Hindlimb muscle (tissue), 1 donor: Measurements from ENCODE around the gene RPL13. TPM values are rescaled to one million over a fixed set of nuclear protein-coding genes. Genes with fewer than 3 reads are reported as not detected.
A peak's percentile ranks its signal among the peaks of the same experiment; 100 is the strongest.

Experiments
- DNase-seq: peaks from one replicate; pipeline ENCODE4 v3.0.0-alpha.2; 2013
- polyA plus RNA-seq: library from polyadenylated mRNA; unstranded; fragments of 120-200 nt; gene quantifications from one replicate; pipeline ENCODE4 v1.2.1, GENCODE V29; 2013; ENCODE audit not compliant: insufficient read length

RPL13 gene
- polyA plus RNA-seq: 5,003 TPM

DNA sequence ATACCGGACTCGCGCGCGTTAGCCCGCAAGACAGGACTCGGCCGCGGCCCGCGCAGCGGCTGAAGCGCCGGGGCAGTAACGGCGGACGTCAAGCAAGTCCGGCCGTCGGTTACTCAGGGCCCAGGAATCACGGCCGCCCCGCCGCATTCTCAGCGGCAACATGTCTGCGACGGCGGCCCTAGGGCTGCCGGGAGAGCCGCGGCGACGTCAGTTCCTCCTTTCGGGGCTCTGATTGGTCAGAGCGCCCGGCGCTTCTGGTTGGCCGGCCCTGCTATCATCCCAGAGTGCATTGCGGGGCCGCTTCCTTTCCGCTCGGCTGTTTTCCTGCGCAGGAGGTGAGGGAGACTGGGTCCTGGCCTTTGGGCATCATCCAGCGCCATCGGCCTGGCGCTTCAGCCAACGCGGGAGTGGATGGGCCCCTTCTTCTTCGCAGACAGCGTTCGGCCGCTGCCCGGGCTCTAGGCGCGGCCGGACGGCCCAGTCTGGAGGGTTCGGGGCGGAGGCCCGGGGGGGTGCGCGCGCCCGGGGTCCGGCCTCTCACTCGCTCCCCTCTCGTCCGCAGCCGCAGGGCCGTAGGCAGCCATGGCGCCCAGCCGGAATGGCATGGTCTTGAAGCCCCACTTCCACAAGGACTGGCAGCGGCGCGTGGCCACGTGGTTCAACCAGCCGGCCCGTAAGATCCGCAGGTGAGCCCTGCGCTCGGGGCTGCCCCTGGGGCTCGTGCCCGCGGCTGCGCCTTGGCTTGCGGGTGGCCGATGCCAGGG, at the start of gene RPL13:
RPL13 (plus strand) TSS at position 305 of the 764 bp plus-strand sequence; CDS start at position 583, 278 bp downstream.
- peak; percentile 96 for DNase-seq

DNA sequence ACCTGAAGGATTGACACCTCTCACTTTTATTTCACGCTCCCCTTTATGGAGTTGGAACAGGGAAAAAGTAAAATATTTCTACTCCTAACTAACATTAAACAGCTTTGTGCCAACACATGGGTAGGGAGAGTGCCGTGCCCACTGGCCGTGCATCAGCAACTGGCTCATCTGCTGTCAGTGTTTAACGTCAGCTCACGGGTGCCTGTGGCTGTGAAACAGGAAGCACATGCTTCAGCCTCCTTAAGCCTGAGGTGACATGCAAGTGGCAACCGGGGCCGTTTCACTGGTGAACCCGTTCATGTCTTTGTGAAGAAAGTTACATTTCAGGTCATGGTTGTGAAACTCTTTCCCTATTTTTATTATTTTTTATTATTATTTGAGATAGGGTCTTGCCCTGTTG, 49.1 kb upstream of the RPL13 start:
- DNase-seq: no peak

DNA sequence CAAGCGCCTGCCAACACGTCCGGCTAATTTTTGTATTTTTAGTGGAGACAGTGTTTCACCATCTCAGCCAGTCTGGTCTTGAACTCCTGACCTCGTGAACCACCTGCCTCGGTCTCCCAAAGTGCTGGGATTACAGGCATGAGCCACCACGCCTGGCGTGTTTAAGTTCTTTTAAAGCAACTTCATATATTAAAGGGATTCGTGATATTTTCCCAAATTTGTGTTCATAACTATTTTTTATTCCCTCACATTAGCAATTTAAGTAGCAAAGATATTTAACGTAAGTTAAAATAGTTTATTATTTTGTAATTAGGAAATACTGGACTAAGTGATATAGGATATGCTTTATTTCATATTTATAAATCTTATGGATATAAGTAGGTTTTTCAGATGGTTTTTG, 48.0 kb upstream of the RPL13 start:
- DNase-seq: no peak

DNA sequence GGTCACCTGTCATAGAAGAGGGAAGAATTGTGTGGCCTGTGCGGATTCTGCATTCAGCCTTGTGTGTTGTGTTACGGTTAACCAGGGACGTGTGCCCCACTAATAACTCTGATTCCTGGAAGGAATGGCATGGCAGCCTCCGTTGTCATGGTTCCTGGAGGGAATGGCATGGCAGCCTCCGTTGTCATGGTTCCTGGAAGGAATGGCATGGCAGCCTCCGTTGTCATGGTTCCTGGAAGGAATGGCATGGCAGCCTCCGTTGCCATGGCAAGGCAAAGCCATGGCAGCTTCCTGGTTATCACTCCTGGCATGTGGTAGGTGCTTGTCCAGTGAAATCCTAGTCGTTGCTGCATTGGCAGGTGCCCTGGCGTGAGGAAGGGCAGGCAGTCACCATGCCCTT, 43.4 kb upstream of the RPL13 start:
- DNase-seq: no peak

DNA sequence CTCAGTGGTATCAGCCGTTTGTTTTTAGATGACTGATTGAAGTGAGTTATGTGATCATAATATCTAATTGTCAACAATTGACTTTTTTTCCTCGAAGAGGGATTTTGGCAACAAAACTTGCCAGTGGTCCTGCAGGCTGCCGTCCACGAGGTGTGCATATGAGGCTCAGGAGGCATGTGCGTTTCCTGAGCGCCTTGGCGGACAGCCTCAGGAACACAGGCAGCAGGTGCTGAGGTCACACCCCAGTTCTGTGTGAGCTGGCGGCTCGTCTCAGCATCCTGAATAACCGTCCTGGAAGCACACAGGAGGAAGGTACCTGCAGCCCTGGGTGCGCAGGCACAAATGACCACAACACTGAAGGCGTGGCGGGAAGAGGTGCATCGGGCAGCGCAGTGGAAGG, 40.6 kb upstream of the RPL13 start:
- no peak for DNase-seq

DNA sequence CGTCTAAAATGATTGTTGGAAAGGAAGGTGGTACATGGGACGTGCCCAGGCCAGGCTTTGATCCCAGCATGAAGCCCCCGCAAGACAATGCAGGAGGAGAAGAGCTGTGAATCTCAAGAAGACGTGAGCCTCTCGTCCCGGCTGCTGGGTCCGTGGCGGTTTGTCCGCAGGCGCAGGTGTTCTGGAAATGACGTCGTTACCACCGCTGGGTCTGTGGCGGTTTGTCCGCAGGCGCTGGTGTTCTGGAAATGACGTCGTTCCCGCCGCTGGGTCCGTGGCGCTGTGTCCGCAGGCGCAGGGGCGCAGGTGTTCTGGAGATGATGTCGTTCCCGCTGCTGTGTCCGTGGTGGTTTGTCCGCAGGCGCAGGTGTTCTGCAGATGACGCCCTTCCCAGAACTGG, 38.2 kb upstream of the RPL13 start:
- DNase-seq: no peak

DNA sequence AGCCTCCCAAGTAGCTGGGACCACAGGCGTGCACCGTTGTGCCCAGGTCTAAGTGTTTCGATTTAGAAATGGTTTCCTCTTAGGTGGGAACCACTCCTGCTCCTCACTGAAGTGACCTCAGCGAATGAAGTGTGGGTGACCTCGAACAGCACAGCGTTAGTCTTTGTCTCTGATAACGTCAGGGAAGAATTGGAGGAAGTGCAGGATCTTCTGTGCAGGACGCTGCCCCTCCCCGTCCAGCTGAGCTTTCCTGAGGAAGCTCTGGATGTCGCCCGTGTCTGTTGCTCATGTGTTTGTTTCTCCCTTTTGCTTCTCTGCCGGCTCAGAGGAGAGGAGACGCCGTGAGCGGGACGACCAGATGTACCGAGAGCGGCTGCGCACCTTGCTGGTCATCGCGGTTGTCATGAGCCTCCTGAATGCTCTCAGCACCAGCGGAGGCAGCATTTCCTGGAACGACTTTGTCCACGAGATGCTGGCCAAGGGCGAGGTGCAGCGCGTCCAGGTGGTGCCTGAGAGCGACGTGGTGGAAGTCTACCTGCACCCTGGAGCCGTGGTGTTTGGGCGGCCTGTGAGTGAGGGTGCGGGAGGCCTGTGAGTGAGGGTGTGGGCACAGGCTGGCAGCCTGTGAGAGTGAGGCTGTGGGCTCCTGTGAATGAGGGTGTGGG, 36.7 kb upstream of the RPL13 start:
- no peak for DNase-seq

DNA sequence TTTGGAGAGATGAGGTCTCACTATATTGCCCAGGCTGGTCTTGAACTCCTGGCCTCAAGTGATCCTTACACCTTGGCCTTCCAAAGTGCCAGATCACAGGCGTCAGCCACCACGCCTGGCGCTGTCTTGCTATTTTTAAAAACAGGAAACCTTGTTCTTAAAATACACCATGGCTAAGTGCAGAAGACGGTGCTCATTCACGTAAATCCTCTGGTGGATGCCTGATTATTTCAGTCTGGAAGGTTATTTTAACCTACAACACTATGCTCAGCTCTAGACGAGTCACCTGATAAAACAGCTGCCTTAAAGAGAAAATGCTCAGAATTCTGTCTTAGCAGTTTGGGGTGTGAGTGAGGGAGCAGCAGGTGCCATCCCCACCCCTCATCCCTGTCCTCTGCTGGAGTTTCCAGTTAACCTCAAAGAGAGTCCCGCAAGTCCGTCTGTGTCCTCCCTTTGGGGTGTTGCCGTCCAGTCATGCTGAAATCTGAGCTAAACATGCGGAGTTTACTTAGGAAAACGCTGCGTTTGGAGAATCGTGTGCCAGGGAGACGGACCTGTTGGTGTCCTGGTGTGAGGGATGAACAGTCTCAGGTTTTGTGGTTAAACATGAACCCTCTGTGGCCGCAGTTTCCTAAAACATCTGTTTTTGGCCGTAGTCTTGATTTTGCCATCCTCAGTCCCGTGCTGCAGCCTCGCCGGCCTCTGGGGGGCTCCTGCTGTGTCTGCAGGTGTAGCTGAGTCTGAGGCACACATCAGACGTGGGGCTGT, 35.2 kb upstream of the RPL13 start:
- no peak for DNase-seq

DNA sequence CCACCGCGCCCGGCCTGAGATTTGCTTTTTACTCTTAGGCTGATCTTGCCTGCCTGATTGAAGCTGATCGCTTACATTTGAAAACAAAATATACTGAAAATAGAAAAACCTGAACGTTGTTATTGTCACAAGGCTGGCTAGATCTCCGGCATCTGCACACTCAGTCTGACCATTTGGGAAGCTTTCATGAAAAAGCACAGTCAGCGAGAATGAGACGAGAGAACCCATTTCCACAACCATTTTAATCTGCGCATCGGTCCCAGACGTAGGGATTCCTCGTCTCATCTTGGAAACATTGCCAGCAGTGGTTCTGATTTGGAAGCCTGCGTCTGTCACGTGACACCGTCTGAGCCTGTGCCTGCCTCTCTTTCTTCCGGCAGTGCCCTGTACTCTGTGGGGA, 31.4 kb upstream of the RPL13 start:
- no peak for DNase-seq

DNA sequence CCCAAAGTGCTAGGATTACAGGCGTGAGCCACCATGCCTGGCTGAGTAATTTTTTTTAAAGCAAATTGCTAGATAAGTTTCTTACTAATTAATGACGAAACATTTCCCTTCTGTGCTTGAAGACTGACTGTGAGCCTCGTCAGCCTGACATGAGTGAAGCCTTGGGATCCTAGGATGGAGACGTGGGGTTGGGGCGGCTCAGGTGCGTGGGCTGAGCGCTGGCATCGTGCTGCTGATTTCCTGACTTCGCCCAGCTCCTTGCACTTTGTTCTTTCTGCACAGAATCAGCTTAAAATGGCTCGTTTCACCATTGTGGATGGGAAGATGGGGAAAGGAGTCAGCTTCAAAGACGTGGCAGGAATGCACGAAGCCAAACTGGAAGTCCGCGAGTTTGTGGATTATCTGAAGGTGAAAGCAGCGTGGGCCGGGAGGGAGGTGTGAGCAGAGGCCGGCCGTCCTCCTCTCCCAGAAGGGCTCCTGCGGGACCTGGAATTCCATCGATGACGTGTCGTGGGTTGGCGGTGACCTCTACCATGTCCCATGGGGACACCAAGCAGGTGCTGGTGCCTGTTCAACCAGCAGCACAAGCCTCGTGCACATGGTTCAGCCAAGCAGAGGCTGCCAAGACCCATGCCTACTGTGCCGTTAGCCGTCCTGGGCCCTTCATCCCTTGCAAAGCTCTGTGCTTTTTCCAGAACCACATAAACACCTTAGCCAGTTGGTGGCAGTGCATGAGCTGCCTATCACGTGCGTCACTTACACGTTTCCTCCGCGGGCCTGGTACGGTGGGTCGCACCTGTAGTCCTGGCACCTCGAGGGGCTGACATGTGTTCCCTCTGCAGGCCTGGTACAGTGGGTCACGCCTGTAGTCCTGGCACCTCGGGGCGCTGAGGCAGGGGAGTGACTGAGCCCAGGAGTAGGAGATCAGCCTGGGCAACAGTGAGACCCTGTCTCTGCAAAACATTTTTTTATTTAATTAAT, 29.8 kb upstream of the RPL13 start:
- no peak for DNase-seq

DNA sequence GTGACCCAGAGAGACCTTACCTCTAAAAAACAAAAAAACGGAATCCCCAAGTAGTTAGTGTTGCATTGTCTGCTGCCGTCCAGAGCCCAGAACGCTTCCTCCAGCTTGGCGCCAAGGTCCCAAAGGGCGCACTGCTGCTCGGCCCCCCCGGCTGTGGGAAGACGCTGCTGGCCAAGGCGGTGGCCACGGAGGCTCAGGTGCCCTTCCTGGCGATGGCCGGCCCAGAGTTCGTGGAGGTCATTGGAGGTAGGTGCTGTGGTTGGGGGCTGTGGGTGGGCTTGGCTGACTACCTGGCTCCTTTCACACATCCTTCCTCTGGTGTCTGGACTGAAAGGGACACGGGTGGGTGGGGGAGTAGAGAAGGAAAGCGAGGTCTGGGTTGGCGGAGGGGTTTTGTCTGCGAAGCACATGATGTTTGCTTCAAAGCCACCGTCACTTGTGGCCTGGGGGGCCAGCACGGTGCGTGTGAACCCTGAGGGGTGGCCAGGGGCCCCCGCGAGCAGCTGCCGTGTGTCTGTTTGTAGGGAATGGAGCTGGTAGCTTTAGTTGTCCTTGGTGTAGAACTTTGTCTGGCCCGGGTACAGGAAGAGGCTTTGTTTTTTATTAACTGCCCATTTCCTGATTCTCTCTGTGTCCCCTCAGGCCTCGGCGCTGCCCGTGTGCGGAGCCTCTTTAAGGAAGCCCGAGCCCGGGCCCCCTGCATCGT, 28.5 kb upstream of the RPL13 start:
- no peak for DNase-seq

DNA sequence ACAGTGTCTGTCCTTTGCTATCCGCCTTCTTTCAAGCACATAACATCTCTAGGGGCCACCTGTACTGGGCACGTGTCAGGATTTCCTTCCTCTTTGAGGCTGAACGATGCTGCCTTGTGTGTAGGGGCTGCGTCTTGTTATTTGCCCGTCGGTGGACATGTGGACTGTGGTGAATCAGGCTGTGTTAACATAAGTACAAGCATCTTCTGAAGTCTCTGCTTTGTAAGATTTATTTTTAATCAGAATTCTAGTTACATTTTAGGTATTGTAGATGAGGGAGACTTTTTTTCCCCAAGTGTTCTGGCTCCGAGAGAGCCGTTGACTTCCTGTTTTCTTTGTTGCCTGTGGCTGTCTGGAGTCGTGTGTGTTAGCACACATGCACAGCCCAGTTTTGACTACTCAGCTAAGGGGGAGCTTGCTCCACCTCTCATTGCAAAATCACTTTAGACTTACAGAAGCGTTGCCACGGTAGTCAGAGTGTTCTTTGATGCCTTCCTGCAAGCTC, 26.2 kb upstream of the RPL13 start:
- peak; percentile 31 for DNase-seq

DNA sequence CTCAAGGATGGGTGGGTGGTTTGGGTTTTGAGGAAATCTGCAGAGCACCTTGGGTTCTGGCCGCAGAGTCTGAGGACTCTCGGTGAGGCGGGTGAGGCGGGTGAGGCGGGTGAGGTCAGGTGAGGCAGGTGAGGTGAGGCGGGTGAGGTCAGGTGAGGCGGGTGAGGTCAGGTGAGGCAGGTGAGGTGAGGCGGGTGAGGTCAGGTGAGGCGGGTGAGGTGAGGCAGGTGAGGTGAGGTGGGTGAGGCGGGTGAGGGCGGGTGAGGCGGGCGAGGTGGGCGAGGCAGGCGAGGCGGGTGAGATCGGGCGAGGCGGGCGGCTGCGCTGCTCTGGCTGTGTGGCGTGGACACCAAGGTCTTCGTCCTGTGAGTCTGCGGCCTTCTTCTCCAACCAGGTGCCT, 24.1 kb upstream of the RPL13 start:
- no peak for DNase-seq

DNA sequence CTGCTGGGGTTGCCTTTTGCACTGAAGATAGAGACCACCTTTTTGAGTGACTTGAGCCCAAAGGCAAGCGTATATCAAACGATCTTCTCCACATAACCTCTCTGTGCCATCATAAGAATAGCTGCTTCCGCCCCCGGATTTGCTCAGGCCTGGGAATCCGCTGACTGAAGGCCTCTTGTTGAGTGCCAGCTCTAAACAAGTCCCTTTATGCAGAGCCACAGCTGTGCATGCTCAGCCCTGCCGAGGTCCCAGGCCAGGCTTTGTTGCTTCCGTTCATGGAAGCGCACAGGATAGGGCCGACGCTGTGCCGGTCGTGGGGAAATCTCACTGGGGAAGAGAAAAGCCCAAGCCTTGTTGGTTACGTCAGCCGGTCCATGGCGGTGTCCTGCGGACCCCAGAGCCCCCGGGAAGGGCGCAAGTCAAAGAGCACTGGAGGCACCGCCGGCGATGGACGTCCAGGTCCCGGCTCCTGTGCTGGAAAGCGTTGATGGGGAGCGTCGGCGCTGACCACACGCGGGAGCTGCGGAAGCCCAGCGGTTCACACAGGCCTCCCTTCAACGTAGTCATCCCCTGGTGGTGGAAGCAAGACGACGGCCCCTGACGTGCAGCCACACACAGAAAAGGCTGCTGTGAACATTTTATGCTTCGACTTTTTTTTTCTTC, 23.5 kb upstream of the RPL13 start:
- no peak for DNase-seq

DNA sequence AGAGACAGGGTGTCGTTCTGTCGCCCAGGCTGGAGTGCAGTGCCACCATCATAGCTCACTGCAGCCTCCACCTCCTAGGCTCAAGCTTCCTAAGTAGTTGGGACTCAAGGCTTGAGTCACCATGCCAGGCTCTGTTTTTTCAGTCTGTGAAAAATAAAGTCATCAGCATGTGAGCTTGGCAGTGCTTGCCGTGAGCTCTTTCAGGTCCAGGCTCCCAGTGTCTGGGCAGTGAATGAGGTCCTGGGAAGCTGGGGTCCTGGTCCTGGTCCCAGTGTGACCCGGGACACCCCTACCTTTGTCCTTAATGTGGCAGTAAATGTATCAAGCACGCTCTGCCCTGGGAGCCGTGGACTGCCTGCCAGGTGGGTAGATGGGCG, 22.9 kb upstream of the RPL13 start:
- no peak for DNase-seq

DNA sequence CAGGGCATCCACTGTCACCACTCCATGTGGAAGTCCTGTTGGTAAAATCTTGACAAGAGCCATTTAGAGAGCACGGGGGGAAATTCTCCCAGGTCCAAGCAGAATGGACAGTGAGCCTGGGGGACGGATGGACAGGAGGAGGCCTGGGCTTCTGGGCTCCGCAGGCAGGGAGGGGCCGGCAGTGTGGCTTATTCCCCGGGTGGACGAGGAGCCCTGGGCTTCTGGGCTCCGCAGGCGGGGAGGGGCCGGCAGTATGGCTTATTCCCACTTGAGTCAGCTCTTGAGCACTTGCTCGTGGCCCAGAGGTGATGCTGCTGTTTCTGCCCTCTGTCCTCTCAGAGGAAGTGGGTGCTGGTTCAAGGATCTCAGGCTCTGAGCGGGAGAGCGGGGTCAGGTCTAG, 22.2 kb upstream of the RPL13 start:
- no peak for DNase-seq

DNA sequence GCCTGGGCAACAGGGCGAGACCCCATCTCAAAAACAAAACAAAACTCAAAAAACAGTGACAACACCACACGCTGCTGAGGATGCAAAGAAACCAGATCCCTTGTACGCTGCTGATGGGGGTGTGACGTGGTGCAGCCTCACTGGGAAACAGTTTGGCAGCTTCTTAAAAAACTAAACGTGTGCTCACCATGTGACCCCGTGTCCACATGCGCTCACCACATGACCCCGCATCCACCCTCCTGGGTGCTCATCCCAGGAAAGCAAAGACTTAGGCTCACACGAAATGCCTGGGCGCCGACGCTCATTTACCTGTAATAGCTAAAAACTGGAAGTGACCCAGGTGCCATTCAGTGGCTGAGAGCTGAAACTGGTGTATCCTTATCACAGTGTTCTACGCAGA, 19.9 kb upstream of the RPL13 start:
- DNase-seq: no peak

DNA sequence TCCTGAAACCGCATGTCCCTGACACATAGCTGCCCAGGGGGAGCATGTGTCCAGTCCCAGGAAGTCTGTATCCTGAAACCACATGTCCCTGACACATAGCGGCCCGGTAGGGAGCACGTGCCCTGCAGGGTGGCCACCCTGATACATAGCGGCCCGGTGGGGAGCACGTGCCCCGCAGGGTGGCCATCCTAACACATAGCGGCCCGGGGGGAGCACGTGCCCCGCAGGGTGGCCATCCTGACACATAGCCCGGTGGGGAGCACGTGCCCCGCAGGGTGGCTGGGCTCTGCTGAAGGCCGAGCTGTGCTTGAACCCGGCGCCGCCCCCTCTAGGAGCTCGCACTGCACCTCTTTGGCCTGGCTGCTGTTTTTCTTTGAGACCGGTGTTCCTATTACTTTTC, 18.7 kb upstream of the RPL13 start:
- DNase-seq: no peak

DNA sequence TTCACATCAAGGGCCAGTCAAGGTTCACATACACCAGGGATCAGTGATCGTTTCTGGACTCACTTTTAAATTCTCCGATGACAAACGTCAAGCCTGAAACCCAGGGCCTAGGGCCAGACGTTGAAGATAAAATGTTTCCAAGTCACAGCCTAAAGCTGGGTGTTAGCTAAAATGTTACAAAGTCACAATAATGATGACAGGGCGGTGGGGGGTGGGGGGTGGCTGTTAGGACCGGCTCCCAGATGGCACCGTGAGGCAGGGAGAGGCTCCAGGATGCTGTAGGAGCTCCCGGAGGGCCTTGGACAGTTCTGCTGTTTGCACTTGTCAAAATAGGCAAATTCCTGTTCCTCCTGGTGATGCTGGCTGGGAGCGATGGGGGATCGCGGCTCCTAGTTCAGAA, 16.4 kb upstream of the RPL13 start:
- DNase-seq: no peak

DNA sequence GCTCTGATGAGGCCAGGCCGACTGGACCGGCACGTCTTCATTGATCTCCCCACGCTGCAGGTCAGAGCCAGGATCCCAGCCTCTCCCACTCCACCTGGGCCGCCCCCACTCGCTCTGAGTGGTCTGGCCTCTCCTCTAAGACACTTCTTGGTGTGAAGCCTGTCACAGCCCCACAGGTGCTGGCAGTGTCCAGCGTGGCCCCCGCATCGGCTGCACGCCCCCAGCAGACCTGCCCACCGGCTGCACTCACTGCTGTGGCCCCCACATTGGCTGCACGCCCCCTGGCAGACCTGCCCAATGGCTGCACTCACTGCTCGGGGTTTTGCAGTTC, 15.8 kb upstream of the RPL13 start:
- DNase-seq: no peak
